GM21717 (cell line): Measurements from ENCODE around the gene JAML.

Experiments
- ATAC-seq: cut with Tn5 transposase; IDR thresholded peaks from one replicate; pipeline ENCODE4 v1.9.1; 2021; ENCODE audit warnings: mild to moderate bottlenecking, moderate library complexity; ENCODE audit not compliant: unreplicated experiment

Gene JAML

GRCh38 chr11:118224511-118225188 is at the start of gene JAML:
Gene JAML (minus strand): TSS chr11:118225011. CDS start chr11:118214866, 10,145 bp downstream.
- no peak for ATAC-seq

- ATAC-seq = no peak
Observed at GRCh38 chr11:118274186-118274585, 49.4 kb upstream of the JAML start.

- ATAC-seq = no peak
Observed at GRCh38 chr11:118272001-118272400, 47.2 kb upstream of the JAML start.

GRCh38 chr11:118267486-118267885 is 42.7 kb upstream of the JAML start:
- ATAC-seq = no peak

GRCh38 chr11:118265954-118266353 is 41.1 kb upstream of the JAML start:
- ATAC-seq = no peak

- no peak for ATAC-seq
Observed at GRCh38 chr11:118264569-118265465, 40.0 kb upstream of the JAML start.

GRCh38 chr11:118263695-118264568 is 39.1 kb upstream of the JAML start, which contains the start of gene MPZL2:
Gene MPZL2 (minus strand): TSS chr11:118264297. CDS start chr11:118264153, 144 bp downstream.
- ATAC-seq = no peak

- no peak for ATAC-seq
Observed at GRCh38 chr11:118263112-118263511, 38.3 kb upstream of the JAML start.

GRCh38 chr11:118260353-118260752 is 35.5 kb upstream of the JAML start:
- ATAC-seq = no peak

GRCh38 chr11:118259138-118259537 is 34.3 kb upstream of the JAML start:
- no peak for ATAC-seq

- ATAC-seq = no peak
Observed at GRCh38 chr11:118258410-118258809, 33.6 kb upstream of the JAML start.

- ATAC-seq = no peak
Observed at GRCh38 chr11:118252688-118253087, 27.9 kb upstream of the JAML start.

- no peak for ATAC-seq
Observed at GRCh38 chr11:118251858-118252652, 27.2 kb upstream of the JAML start, which contains the start of gene MPZL3. Gene MPZL3 (minus strand): TSS chr11:118252365. CDS start chr11:118252294, 71 bp downstream.

GRCh38 chr11:118247041-118247440 is 22.2 kb upstream of the JAML start:
- ATAC-seq = no peak

GRCh38 chr11:118245936-118246562 is 21.2 kb upstream of the JAML start:
- ATAC-seq = no peak

GRCh38 chr11:118243993-118244762 is 19.4 kb upstream of the JAML start:
- ATAC-seq = no peak

- ATAC-seq = no peak
Observed at GRCh38 chr11:118243161-118243560, 18.4 kb upstream of the JAML start.

GRCh38 chr11:118241764-118242098 is 16.9 kb upstream of the JAML start:
- ATAC-seq = no peak
